Ectodermal cell (in vitro differentiated cells): ENCODE data around the gene RPS2.
"Not testable (repeated sequence)": the region's sequence is repeated elsewhere in the genome, so short reads cannot be mapped to it uniquely, and the experiment has no call there.

Experiments used
- H3K27ac ChIP-seq: 2 replicates; pipeline ENCODE4 v1.7.0; 2013; ENCODE audit warnings: mild to moderate bottlenecking, low read depth, low read length; ENCODE audit not compliant: insufficient read depth, poor library complexity, severe bottlenecking
- H3K27me3 ChIP-seq: 2 replicates; pipeline ENCODE4 v1.7.0; 2013; ENCODE audit warnings: mild to moderate bottlenecking, low read length; ENCODE audit not compliant: insufficient read depth, control insufficient read depth, poor library complexity, severe bottlenecking
- H3K36me3 ChIP-seq: one replicate; pipeline ENCODE4 v1.7.0; 2013; ENCODE audit warnings: low read length; ENCODE audit not compliant: control insufficient read depth, insufficient read depth
- H3K4me1 ChIP-seq: one replicate; pipeline ENCODE4 v1.7.0; 2013; ENCODE audit warnings: low read length; ENCODE audit not compliant: control insufficient read depth, insufficient read depth
- H3K4me3 ChIP-seq: 2 replicates; pipeline ENCODE4 v1.7.0; 2013; ENCODE audit warnings: low read depth, low read length, control low read depth; ENCODE audit not compliant: insufficient read depth
- H3K9me3 ChIP-seq: 2 replicates; pipeline ENCODE4 v1.7.0; 2013; ENCODE audit warnings: mild to moderate bottlenecking, low read length, moderate library complexity; ENCODE audit not compliant: control insufficient read depth
- WGBS, 2 experiments: methylation state at CpG; one replicate each; pipeline ENCODE4 v1.1.7; 2013; ENCODE audit warnings: missing lambda C conversion rate in 2 of 2; 5-methylcytosine and 5-hydroxymethylcytosine counted together

RPS2 gene

GRCh38 chr16:1929578-1930337 lies 34.9 kb downstream of the RPS2 start:
- Histone ChIP-seq H3K9me3 (no peaks in the 10 kb centered on the region), H3K27me3 (peaks cover 15% of the 10 kb centered on the region), H3K4me1 (no peaks in the 10 kb centered on the region), H3K4me3 (peak overlapping the region; percentile 35), H3K36me3 (no peaks in the 10 kb centered on the region), H3K27ac (no peak overlapping the region)
- 16 to 17% methylated on average over 70 of the region's 70 CpGs for WGBS, 2 experiments

DNA sequence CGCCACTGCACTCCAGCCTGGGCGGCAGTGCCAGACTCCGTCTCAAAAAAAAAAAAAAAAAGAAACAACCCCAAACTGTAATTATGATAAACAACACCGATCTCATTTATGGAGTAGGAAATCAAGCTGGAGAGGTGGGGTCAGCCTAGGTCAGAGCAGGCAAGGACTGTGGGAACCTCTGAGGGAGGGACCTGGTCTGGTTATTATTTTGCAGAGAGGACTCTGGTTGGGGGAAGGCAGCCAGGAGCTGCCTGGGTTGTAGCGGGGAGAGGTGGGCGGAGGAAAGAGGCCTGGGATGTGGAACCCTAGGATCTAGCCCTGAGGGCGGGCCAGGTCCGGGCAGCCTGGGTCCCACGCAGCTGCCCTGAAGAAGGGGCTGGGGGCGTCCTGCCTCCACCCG lies 35.5 kb downstream of the RPS2 start:
- Histone ChIP-seq H3K9me3 (no peaks in the 10 kb centered on the region), H3K36me3 (no peaks in the 10 kb centered on the region), H3K4me3 (peak overlapping the region; percentile 35), H3K4me1 (no peaks in the 10 kb centered on the region), H3K27ac (no peak overlapping the region), H3K27me3 (peaks cover 22% of the 10 kb centered on the region)
- WGBS, 2 experiments = 38% methylated on average over 11 of the region's 11 CpGs

DNA sequence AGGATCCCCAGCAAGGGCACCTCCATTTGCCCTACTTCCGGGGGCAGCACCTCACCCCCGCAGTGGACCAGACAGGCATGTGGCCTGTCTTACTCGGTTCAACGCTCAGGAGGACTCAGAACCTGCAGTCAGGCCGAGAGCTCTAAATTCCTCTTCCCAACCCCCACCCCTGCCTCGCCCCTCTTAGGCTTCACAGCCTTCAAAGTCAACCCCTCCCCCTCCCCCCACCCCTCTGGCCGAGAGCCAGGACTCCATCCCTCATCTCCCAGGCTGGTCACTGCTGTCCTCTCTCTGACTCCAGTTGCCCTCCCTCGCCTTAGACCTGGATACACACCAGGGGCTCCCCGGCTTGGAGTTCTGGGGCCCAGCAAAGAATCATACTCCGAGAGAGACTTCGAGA lies 38.4 kb downstream of the RPS2 start:
- Histone ChIP-seq H3K4me1 (peaks cover 7% of the 10 kb centered on the region), H3K36me3 (no peaks in the 10 kb centered on the region), H3K27ac (no peak overlapping the region), H3K4me3 (no peak overlapping the region), H3K9me3 (no peaks in the 10 kb centered on the region), H3K27me3 (peaks cover 50% of the 10 kb centered on the region)
- WGBS, 2 experiments = 56 to 60% methylated on average over 10 to 11 of the region's 11 CpGs

GRCh38 chr16:1924095-1924494 lies 40.5 kb downstream of the RPS2 start:
- Histone ChIP-seq H3K4me3 (peak overlapping the region; percentile 13), H3K27ac (no peak overlapping the region), H3K4me1 (peaks cover 19% of the 10 kb centered on the region), H3K36me3 (no peaks in the 10 kb centered on the region), H3K27me3 (peaks cover 57% of the 10 kb centered on the region), H3K9me3 (no peaks in the 10 kb centered on the region)
- WGBS, 2 experiments = 74 to 78% methylated on average over 5 of the region's 5 CpGs

- 17 to 18% methylated on average over 23 to 24 of the region's 24 CpGs for WGBS, 2 experiments
- Histone ChIP-seq H3K4me3 (peak overlapping the region; percentile 13), H3K4me1 (peaks cover 25% of the 10 kb centered on the region), H3K9me3 (no peaks in the 10 kb centered on the region), H3K27ac (no peak overlapping the region), H3K27me3 (peaks cover 63% of the 10 kb centered on the region), H3K36me3 (no peaks in the 10 kb centered on the region)
Measured at GRCh38 chr16:1923299-1924034, 41.2 kb downstream of the RPS2 start.

DNA sequence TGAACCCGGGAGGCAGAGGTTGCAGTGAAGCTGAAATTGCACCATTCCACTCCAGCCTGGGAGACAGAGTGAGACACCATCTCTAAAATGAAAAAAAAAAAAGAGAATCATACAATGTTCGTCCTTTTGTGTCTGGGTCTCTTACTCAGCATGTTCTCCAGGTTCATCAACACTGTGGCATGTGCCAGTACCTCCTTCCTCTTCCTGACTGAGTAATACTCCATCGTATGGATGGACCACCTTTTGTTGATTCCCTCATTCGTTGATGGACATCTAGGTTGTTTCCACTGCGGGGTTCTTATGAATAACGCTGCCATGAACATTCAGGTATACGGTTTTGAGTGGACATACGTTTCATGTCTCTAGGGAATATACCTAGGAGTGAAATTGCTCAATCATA lies 42.3 kb downstream of the RPS2 start:
- H3K36me3 ChIP-seq = no peaks in the 10 kb centered on the region
- no peak overlapping the region for H3K4me3 ChIP-seq
- no peak overlapping the region for H3K27ac ChIP-seq
- peaks cover 72% of the 10 kb centered on the region for H3K27me3 ChIP-seq
- 92 to 93% methylated on average over 8 of the region's 8 CpGs for whole genome bisulfite sequencing, 2 experiments
- H3K4me1 ChIP-seq = peaks cover 28% of the 10 kb centered on the region
- no peaks in the 10 kb centered on the region for H3K9me3 ChIP-seq

- Histone ChIP-seq H3K9me3 (no peaks in the 10 kb centered on the region), H3K4me1 (peaks cover 39% of the 10 kb centered on the region), H3K36me3 (no peaks in the 10 kb centered on the region), H3K27me3 (peaks cover 88% of the 10 kb centered on the region), H3K27ac (no peak overlapping the region), H3K4me3 (no peak overlapping the region)
- 9 to 13% methylated on average over 15 of the region's 15 CpGs for WGBS, 2 experiments
Measured at GRCh38 chr16:1920727-1921171, 43.9 kb downstream of the RPS2 start.

DNA sequence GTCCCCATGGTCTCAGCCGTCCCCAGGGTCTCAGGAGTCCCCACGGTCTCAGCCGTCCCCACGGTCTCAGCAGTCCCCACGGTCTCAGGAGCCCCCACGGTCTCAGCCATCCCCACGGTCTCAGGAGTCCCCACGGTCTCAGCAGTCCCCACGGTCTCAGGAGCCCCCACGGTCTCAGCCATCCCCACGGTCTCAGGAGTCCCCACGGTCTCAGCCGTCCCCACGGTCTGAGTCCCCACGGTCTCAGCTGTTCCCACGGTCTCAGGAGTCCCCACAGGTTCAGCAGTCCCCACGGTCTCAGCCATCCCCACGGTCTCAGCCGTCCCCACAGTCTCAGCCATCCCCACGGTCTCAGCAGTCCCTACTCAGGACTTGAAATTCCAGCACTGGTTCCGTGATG lies 44.5 kb downstream of the RPS2 start:
- H3K4me3 ChIP-seq, H3K36me3 ChIP-seq, H3K27ac ChIP-seq, H3K9me3 ChIP-seq: not testable (repeated sequence)
- 66 to 68% methylated on average over 21 of the region's 21 CpGs for WGBS, 2 experiments
- H3K4me1 ChIP-seq = peaks cover 42% of the 10 kb centered on the region
- H3K27me3 ChIP-seq = peaks cover 92% of the 10 kb centered on the region

DNA sequence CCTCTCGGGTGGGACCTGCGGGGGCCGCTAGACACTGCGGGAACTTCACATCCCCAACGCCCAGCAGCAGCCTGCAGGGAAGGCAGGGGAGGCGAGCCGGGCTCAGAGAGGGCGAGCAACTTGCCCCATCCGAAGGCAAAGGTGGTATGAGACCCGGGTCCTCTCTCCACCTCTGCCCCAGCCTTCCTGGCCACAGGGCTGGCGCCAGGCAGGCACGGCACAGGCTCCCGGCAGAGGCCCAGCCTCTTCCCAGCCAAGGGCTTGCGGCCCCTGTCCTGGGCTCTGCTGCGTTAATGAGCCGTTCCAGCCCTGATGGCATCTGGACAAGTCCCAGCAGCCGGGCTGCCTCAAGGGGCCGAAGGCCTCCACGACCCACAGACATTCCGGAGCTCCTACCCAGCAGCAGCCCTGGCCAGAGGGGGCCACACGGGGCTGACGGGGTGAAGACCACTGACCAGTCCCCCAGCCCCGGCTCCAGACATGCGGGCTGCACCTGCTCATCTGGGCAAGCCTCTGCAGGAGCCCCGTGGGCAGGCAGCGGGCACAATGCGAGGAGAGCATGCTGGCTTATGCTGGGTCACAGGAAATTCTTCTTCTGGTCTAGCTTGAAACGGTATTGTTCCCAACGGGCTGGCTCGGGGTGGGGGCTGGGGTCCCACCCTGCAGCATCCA lies 45.2 kb downstream of the RPS2 start:
- peaks cover 42% of the 10 kb centered on the region for H3K4me1 ChIP-seq

More for the DNA sequence above, 45.2 kb downstream of the RPS2 start:
- no peak overlapping the region for H3K4me3 ChIP-seq
- no peaks in the 10 kb centered on the region for H3K9me3 ChIP-seq
- WGBS, 2 experiments = 42 to 45% methylated on average over 30 of the region's 30 CpGs
- H3K36me3 ChIP-seq = no peaks in the 10 kb centered on the region
- no peak overlapping the region for H3K27ac ChIP-seq
- H3K27me3 ChIP-seq = peaks cover 89% of the 10 kb centered on the region
